PC-3 (cell line): ENCODE measurements around the gene KIR2DL4. TPM values are rescaled to one million over a fixed set of nuclear protein-coding genes. Genes with fewer than 3 reads are reported as not detected.

Experiments
- ATAC-seq: fragments of 200-7000 bp; cut with Tn5 transposase; 2 replicates; pipeline ENCODE4 v1.9.1; 2020; ENCODE audit warnings: mild to moderate bottlenecking, moderate library complexity
- BruUV-seq: library from RNA; stranded (reverse); fragments of 400-500 nt; replicated peaks from 2 replicates; lab custom pipeline; 2021; lab: Mats Ljungman, UMichigan
- CTCF ChIA-PET: fragments of 300-600 bp; sonication (Branson Sonifier 250); formaldehyde crosslinking; loops from one replicate; lab custom pipeline; 2022; ENCODE audit warnings: antibody characterized with exemption; lab: Charles Lee
- POLR2A ChIA-PET: fragments of 300-600 bp; sonication (Branson Sonifier 250); formaldehyde crosslinking; loops from one replicate; lab custom pipeline; 2022; ENCODE audit warnings: antibody characterized with exemption; ENCODE audit not compliant: unreplicated experiment; lab: Charles Lee
- DNase-seq: peaks from one replicate; pipeline ENCODE4 v3.0.0-alpha.2; 2015
- H2AFZ ChIP-seq: fragments of 300-600 bp; sonication (generic); 2 replicates; pipeline ENCODE4 v1.6.0; 2016; ENCODE audit warnings: antibody characterized with exemption, low read length
- H3F3A ChIP-seq: fragments of 300-600 bp; sonication (generic); one replicate; pipeline ENCODE4 v1.6.0; 2017; ENCODE audit warnings: antibody characterized with exemption, low read length, control low read depth, mild to moderate bottlenecking; ENCODE audit not compliant: unreplicated experiment
- H3K27ac ChIP-seq: fragments of 300-600 bp; sonication (generic); 2 replicates; pipeline ENCODE4 v1.5.1; 2016; ENCODE audit warnings: mild to moderate bottlenecking, low read length
- H3K27me3 ChIP-seq: fragments of 300-600 bp; sonication (generic); 2 replicates; pipeline ENCODE4 v1.6.1; 2016; ENCODE audit warnings: low read length, mixed read lengths
- H3K36me3 ChIP-seq: fragments of 300-600 bp; sonication (generic); 2 replicates; pipeline ENCODE4 v1.6.1; 2016; ENCODE audit warnings: low read depth, mixed run types, low read length, mixed read lengths
- H3K4me1 ChIP-seq: fragments of 300-600 bp; sonication (generic); 2 replicates; pipeline ENCODE4 v1.5.1; 2016; ENCODE audit warnings: low read length; ENCODE audit not compliant: insufficient read depth
- H3K4me2 ChIP-seq: fragments of 300-600 bp; sonication (generic); 2 replicates; pipeline ENCODE4 v1.6.0; 2016; ENCODE audit warnings: low read length
- H3K4me3 ChIP-seq: fragments of 300-600 bp; sonication (generic); 2 replicates; pipeline ENCODE4 v1.5.1; 2016; ENCODE audit warnings: mild to moderate bottlenecking, low read length, mixed read lengths
- H3K79me2 ChIP-seq: fragments of 300-600 bp; sonication (generic); 2 replicates; pipeline ENCODE4 v1.6.1; 2017; ENCODE audit warnings: low read length, mixed read lengths
- H3K9ac ChIP-seq: fragments of 300-600 bp; sonication (generic); 2 replicates; pipeline ENCODE4 v1.6.0; 2016; ENCODE audit warnings: mild to moderate bottlenecking, low read length
- H3K9me2 ChIP-seq: fragments of 300-600 bp; sonication (generic); replicated peaks from 2 replicates; pipeline ENCODE4 v1.6.1; 2016; ENCODE audit warnings: mixed run types, low read length, mixed read lengths
- H3K9me3 ChIP-seq: fragments of 300-600 bp; sonication (generic); 2 replicates; pipeline ENCODE4 v1.6.1; 2016; ENCODE audit warnings: low read length, mixed read lengths
- H4K20me1 ChIP-seq: fragments of 300-600 bp; sonication (generic); 2 replicates; pipeline ENCODE4 v1.6.1; 2016; ENCODE audit warnings: low read length, mixed read lengths
- CTCF ChIP-seq: fragments of 300-600 bp; sonication (generic); conservative IDR thresholded peaks from 2 replicates; pipeline ENCODE4 v1.5.1; 2017; ENCODE audit warnings: antibody characterized with exemption, low read depth, mild to moderate bottlenecking, low read length
- EZH2 ChIP-seq: fragments of 300-600 bp; sonication (generic); IDR thresholded peaks from one replicate; pipeline ENCODE4 v1.6.1; 2017; ENCODE audit warnings: antibody characterized with exemption, mild to moderate bottlenecking, low read length; ENCODE audit not compliant: unreplicated experiment
- EZH2phosphoT487 ChIP-seq: fragments of 300-600 bp; sonication (generic); IDR thresholded peaks from 2 replicates; pipeline ENCODE4 v1.6.1; 2018; ENCODE audit warnings: mild to moderate bottlenecking, antibody characterized with exemption, low read length, borderline replicate concordance
- intact Hi-C: fragments of 100-400 bp; cut with micrococcal nuclease; formaldehyde crosslinking; loops from 2 replicates; pipeline ENCODE4 v1.9.0; 2023
- total RNA-seq: library from RNA; depleted of rRNA; stranded (reverse); fragments of >200 nt; gene quantifications from 2 replicates; pipeline ENCODE4 v1.2.3, GENCODE V29; 2014

Gene KIR2DL4
- total RNA-seq, 1 experiment from 2014 or later = not detected

GRCh38 chr19:54790711-54791110 is 12.7 kb upstream of the KIR2DL4 start:
- H2AFZ ChIP-seq = no peak overlapping the region
- CTCF ChIA-PET = no interaction called here
- H3K36me3 ChIP-seq = no peaks in the 10 kb centered on the region
- no peak for TF ChIP-seq EZH2
- H3K4me3 ChIP-seq = no peak overlapping the region
- H3K27ac ChIP-seq = no peak overlapping the region
- POLR2A ChIA-PET = no interaction called here
- DNase-seq (no peak), ATAC-seq (no peak)
- H3K4me2 ChIP-seq = no peak overlapping the region
- no peaks in the 10 kb centered on the region for H3K9me3 ChIP-seq
- H4K20me1 ChIP-seq = no peaks in the 10 kb centered on the region
- H3K27me3 ChIP-seq = peaks cover 15% of the 10 kb centered on the region
- intact Hi-C loops = no loop called here
- H3K79me2 ChIP-seq = no peaks in the 10 kb centered on the region
- H3F3A ChIP-seq = no peaks in the 10 kb centered on the region
- no peak overlapping the region for H3K9ac ChIP-seq
- no TSS peak for BruUV-seq
- no peaks in the 10 kb centered on the region for H3K9me2 ChIP-seq
- no peaks in the 10 kb centered on the region for H3K4me1 ChIP-seq

GRCh38 chr19:54791476-54791875 is 11.9 kb upstream of the KIR2DL4 start:
- Histone ChIP-seq H3K27me3 (peaks cover 15% of the 10 kb centered on the region), H4K20me1 (no peaks in the 10 kb centered on the region), H3K36me3 (no peaks in the 10 kb centered on the region), H3K9me2 (no peaks in the 10 kb centered on the region), H3K4me2 (no peak overlapping the region), H3F3A (no peaks in the 10 kb centered on the region), H3K4me3 (no peak overlapping the region), H3K9ac (no peak overlapping the region), H3K27ac (no peak overlapping the region), H3K79me2 (no peaks in the 10 kb centered on the region), H3K9me3 (no peaks in the 10 kb centered on the region), H2AFZ (no peak overlapping the region), H3K4me1 (no peaks in the 10 kb centered on the region)
- no TSS peak for BruUV-seq
- no peak for TF ChIP-seq EZH2phosphoT487
- TF ChIP-seq EZH2 = no peak
- TF ChIP-seq CTCF = no peak
- no peak for ATAC-seq
- ChIA-PET POLR2A (no interaction called here), CTCF (no interaction called here)
- DNase-seq = no peak
- intact Hi-C loops = no loop called here

- Histone ChIP-seq H3K79me2 (no peaks in the 10 kb centered on the region), H3K27ac (no peak overlapping the region), H2AFZ (no peak overlapping the region), H4K20me1 (no peaks in the 10 kb centered on the region), H3K9me2 (no peaks in the 10 kb centered on the region), H3K4me1 (no peaks in the 10 kb centered on the region), H3K4me3 (no peak overlapping the region), H3K9me3 (no peaks in the 10 kb centered on the region), H3K9ac (no peak overlapping the region), H3F3A (no peaks in the 10 kb centered on the region), H3K27me3 (peaks cover 21% of the 10 kb centered on the region), H3K36me3 (no peaks in the 10 kb centered on the region), H3K4me2 (peak overlapping the region; percentile 19)
- ChIA-PET POLR2A (no interaction called here), CTCF (no interaction called here)
- DNase-seq (no peak), ATAC-seq (no peak)
- intact Hi-C loops = no loop called here
- TF ChIP-seq EZH2phosphoT487 (no peak), CTCF (no peak), EZH2 (no peak)
- no TSS peak for BruUV-seq
These were observed 10.6 kb upstream of the KIR2DL4 start for GRCh38 chr19:54792814-54793213.
